GM12891 (cell line): ENCODE measurements around the gene GPRC5B.

Experiments
- DNase-seq: peaks from one replicate; pipeline ENCODE4 v3.0.0; 2011; ENCODE audit warnings: low spot score; ENCODE audit not compliant: insufficient read length
- FAIRE-seq: peaks from 2 replicates; lab custom pipeline; 2011; peaks lifted over from hg19 to GRCh38; lab: Jason Lieb, UNC
- PAX5 ChIP-seq: IDR thresholded peaks from 2 replicates; pipeline ENCODE4 v1.6.1; 2011; ENCODE audit warnings: low read length, moderate library complexity, mild to moderate bottlenecking; ENCODE audit not compliant: insufficient read depth, severe bottlenecking
- POLR2A ChIP-seq: IDR thresholded peaks from 2 replicates; pipeline ENCODE4 v1.6.1; 2011; ENCODE audit warnings: low read depth, low read length, control low read depth
- POLR2AphosphoS5 ChIP-seq: IDR thresholded peaks from 2 replicates; pipeline ENCODE4 v1.6.1; 2011; ENCODE audit warnings: low read depth, low read length, control low read depth
- POU2F2 ChIP-seq: IDR thresholded peaks from 2 replicates; pipeline ENCODE4 v1.6.1; 2011; ENCODE audit warnings: low read depth, mild to moderate bottlenecking, control low read depth, low read length, moderate library complexity
- SPI1 ChIP-seq: IDR thresholded peaks from 2 replicates; pipeline ENCODE4 v1.6.1; 2011; ENCODE audit warnings: low read depth, low read length, control low read depth
- TAF1 ChIP-seq: IDR thresholded peaks from 2 replicates; pipeline ENCODE4 v1.6.1; 2011; ENCODE audit warnings: low read depth, low read length, control low read depth

GPRC5B gene

GRCh38 chr16:19882186-19882585 lies 2.5 kb downstream of the GPRC5B start:
- DNase-seq = no peak
- TF ChIP-seq POLR2A (no peak), TAF1 (no peak)
- no peak for FAIRE-seq

GRCh38 chr16:19881783-19882182 lies 2.9 kb downstream of the GPRC5B start:
- FAIRE-seq = no peak
- no peak for DNase-seq
- TF ChIP-seq POU2F2 (no peak), SPI1 (no peak), TAF1 (no peak)

- TF ChIP-seq POLR2A (no peak), PAX5 (no peak), POLR2AphosphoS5 (no peak), POU2F2 (no peak), TAF1 (no peak), SPI1 (no peak)
- DNase-seq (no peak), FAIRE-seq (no peak)
Observed at GRCh38 chr16:19881028-19881427, 3.6 kb downstream of the GPRC5B start.

GRCh38 chr16:19879241-19879792 lies 5.3 kb downstream of the GPRC5B start:
- TF ChIP-seq PAX5 = no peak
- no peak for TF ChIP-seq POU2F2
- TF ChIP-seq SPI1 = no peak

GRCh38 chr16:19878757-19879156 lies 5.9 kb downstream of the GPRC5B start:
- FAIRE-seq = no peak
- no peak for TF ChIP-seq SPI1
- no peak for TF ChIP-seq POU2F2
- no peak for TF ChIP-seq POLR2A
- TF ChIP-seq TAF1 = no peak
- no peak for TF ChIP-seq PAX5
- no peak for TF ChIP-seq POLR2AphosphoS5
- no peak for DNase-seq

More at GRCh38 chr16:19879241-19879792, 5.3 kb downstream of the GPRC5B start:
- DNase-seq (no peak), FAIRE-seq (no peak)

GRCh38 chr16:19876501-19877059 lies 8.1 kb downstream of the GPRC5B start:
- TF ChIP-seq POLR2AphosphoS5 = no peak
- no peak for TF ChIP-seq POU2F2
- no peak for TF ChIP-seq TAF1
- no peak for TF ChIP-seq SPI1
- no peak for TF ChIP-seq POLR2A
- FAIRE-seq (no peak), DNase-seq (no peak)

GRCh38 chr16:19875900-19876299 lies 8.7 kb downstream of the GPRC5B start:
- no peak for TF ChIP-seq PAX5
- no peak for TF ChIP-seq SPI1
- no peak for TF ChIP-seq TAF1
- TF ChIP-seq POU2F2 = no peak
- TF ChIP-seq POLR2A = no peak
- no peak for TF ChIP-seq POLR2AphosphoS5
- FAIRE-seq (no peak), DNase-seq (no peak)

- TF ChIP-seq POU2F2 (no peak), TAF1 (no peak), POLR2AphosphoS5 (no peak), POLR2A (no peak), SPI1 (no peak), PAX5 (no peak)
- FAIRE-seq = no peak
- DNase-seq = no peak
Observed at GRCh38 chr16:19874851-19875546, 9.6 kb downstream of the GPRC5B start.

- no peak for TF ChIP-seq POLR2A
- no peak for TF ChIP-seq TAF1
- no peak for TF ChIP-seq PAX5
- FAIRE-seq (no peak), DNase-seq (no peak)
Observed at GRCh38 chr16:19874026-19874425, 10.6 kb downstream of the GPRC5B start.

- DNase-seq (no peak), FAIRE-seq (no peak)
- TF ChIP-seq POLR2AphosphoS5 (no peak), POU2F2 (no peak), POLR2A (no peak), PAX5 (no peak), SPI1 (no peak), TAF1 (no peak)
Observed at GRCh38 chr16:19872935-19873334, 11.7 kb downstream of the GPRC5B start.
